ENCODE results near the gene DNAH9.

The DNAH9 gene

DNA sequence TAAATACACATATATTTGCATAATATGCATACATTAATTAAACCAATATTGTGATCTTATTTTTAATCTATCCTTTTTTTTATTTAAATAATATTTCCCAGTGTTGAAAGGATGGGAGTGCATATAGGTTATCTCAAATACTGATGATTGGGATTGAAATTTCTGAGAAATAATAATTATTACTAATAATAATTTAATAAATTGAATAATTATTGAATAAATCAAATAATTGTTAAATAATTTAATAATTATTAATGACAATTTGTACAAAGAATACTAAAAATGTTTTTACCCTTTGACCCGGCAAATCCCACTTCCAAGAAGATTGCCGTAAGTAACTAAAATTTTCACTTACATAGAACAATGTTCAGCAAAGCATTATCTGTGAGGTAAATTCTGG lies 250.1 kb downstream of the DNAH9 start:
- DNase-seq (ENCODE audit: low read depth in 2 of 2) = no peak

DNA sequence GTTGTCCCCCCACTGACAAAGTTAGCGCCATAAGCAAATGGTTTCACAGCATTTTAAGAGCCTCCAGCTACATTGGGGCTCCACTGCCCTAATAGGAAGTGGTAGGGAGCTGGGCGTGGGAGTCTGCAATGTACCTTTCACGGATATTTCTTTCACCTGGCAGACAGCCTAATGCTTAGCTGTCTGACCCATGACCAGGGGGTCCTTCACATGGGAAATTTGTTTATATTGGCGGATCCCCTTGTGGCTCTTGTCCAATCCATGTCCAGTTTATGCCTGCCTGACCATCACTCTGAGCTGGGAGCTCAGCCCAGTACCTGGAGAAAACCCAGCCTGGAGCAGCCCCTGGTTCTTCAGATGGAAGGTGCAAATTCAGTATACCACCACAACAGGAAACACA lies 254.0 kb downstream of the DNAH9 start:
- DNase-seq (ENCODE audit: low read depth in 2 of 2) = no peak

DNA sequence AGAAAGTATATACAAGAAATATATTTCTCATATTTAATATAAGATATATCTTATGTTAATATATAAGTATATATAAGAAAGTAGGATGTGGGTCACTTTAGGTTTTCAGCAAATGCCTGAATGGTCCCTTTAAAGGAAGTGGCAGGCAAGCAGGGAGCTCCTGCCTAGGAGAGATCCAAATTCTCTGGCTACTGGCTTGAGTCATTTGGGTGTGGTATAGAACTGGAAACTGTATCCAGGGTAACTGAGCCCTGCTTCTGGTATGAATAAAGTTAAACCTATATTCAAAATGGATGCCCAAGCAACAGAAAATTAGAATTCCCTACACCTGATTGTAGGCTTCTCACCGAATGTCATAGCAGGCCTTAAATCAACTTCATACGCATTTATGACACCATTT lies 254.6 kb downstream of the DNAH9 start:
- DNase-seq (ENCODE audit: low read depth in 2 of 2) = no peak

DNA sequence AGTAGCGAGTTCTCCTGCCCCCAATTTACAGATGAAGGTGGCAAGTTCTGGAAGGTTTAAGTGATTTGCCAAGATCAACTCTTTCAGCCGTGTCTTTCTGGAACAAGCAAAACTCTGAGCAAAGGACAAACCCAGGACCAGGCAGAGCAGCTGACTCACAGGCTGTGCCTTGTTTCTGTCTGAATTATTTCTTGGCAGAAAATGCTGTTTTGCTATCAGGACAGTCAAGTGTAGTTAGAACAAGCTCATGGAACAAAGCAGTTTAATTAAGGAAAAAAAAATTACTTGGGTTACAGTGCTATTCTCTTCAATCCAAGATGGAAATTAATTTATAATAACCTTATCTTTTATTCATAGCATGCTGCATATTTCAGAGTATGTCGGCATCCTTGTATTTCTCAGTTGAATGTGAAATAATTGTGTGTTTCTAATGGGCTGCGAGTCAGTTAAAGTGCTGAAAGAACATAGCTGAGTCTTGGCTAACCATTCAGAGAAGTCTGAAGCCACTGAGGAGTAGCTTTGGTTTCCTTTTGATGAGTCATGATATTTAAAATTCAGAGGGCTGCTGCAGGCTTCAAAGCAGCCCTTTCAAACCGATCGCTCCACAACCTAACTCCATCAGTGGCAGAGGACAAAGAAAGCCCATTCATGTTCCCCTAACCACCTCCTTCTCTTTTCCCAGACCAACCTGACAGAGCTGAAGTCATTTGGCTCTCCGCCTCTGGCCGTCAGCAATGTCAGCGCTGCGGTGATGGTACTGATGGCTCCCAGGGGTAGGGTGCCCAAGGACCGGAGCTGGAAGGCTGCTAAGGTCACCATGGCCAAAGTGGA lies 255.3 kb downstream of the DNAH9 start:
- no peak for DNase-seq (ENCODE audit: low read depth in 2 of 2)

DNA sequence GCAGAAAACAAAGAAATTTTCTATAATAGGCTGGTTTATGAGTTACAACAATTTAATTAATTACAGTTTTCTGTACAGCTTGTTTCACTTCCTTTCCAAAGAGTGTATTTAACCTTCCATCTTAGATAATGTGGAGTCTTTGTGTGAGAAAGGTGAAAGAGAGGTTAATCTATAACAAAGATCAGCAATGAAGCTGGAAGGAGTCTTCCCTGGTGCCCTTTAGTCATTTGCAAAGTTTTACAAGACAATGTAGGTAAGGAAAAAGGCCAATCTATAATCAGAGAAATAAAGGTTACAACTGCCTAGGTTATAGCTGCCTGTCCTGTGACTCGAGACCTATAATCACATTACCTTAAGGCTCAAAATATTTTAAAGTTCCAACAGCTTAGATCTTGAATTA lies 257.0 kb downstream of the DNAH9 start:
- no peak for DNase-seq (ENCODE audit: low read depth in 2 of 2)

DNA sequence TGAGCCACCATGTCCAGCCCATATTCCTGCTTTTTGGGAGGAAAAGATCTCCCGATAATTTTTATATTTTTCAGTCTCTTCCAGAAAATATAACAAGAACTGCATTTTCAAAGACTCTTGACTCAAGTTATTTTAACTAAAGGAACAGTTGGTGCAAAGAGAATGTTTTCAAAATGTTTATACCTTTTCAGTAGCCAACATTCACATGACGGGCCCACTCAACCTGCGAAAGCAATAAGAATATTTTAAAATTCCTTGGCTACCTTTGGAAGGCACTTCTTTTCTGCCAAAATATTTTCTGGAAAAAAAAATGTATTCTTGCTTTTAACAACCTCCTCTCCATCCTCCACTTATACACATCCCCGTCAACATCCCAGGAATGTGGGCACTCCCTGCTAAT lies 258.7 kb downstream of the DNAH9 start:
- DNase-seq (ENCODE audit: low read depth in 2 of 2) = no peak

DNA sequence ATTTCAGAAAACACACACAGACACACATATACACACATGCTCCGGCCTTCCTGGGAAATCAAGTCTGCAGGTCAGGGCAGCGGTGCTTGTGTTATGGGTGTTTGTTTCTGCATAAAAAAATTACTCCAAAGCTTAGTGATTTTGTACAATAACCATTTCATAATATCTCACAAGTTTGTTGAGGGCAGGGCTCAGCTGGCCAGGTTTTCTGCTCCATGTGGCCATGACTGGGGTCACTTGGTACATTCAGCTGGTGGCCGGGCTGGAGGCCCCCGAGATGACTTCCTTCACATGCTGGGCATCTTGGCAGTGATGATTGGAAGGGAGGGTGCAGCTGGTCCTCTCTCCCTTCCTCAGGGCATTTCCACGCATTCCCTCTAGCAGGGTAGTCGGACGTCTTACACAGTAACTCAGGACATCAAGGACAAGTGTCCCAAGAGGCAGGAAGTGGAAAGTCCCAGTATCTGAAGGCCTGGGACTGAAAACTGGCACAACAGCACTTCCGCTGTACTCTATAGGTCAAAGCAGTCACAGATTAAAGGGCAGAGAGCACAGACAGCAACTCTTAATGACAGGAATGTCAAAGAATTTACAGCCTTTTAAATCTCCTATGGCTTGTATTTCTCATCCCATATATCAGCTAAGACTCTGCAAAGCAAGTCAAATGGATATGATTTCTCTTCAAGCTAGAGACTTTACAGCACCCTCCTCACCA lies 271.6 kb downstream of the DNAH9 start:
- no peak for DNase-seq (ENCODE audit: low read depth in 2 of 2)

DNA sequence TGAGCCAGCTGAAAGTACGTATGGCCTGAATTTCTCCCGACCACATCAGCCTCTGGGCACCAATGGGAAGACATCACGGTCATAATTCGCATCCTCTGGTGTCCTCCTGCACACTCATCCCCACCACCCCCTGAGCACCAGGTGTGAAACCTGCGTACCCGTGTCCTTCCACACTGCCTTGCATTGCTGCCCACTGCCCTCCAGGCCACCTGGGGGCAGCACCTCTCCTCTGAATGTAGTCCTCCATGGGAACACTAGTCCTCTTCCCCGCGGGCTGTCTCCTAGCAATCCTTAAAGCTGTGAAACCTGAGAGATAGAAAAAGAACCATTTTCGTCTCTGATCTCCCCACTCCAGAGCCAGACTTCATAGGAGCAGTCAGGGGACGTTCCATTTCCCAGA lies 273.5 kb downstream of the DNAH9 start:
- DNase-seq (ENCODE audit: low read depth in 2 of 2) = no peak

DNA sequence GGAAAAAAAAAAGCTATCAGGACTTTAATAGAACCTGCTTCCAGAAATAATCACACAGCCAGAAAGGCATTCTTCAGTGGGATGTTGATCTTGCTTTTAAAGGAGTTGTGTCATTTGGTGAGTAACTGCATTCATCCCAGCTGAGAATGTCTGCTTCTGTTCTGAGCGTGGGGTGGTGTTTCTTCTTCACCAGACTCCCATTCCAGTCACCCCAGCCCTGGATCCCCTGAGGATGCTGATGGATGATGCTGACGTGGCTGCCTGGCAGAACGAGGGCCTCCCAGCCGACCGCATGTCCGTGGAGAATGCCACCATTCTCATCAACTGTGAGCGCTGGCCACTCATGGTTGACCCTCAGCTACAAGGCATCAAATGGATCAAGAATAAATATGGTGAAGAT lies 276.5 kb downstream of the DNAH9 start:
- DNase-seq (ENCODE audit: low read depth in 2 of 2) = no peak

DNA sequence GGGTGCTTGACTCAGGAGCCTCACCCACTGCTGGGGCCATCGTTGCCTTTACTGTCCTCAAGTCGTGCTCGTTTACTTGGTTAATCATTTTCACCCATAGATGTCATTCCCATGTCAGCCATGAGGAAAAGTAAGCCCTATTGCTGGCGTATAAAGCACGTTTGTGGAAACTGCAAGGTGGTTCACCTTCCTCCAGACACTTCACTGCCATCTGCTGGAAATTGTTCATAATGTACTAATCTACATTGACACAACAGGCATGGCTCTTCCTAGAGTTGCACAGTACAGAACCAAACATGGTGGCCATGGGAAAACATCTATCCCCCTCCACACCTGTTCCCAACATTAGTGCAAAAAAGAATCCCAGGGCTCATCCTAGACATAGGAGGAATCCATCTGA lies 282.4 kb downstream of the DNAH9 start:
- DNase-seq (ENCODE audit: low read depth in 2 of 2) = no peak

DNA sequence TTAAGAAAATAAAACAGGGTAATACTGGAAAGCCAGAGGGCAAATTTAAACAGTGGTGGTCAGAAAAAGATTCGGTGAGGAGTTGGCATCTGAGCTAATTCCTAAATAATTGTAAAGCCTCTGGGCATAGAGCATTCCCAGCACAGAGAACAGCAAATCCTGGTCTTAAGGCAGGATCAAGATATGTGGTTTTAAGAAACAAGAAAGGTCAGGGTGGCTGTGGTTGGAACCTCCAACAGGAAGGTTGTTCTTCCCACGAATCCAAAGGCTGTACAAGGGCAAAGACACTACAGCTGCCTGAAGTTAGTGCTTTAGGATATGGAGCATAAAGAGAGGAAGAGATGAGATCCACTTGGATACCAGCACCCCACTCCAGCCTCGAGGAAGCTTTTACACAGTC lies 284.4 kb downstream of the DNAH9 start:
- no peak for DNase-seq (ENCODE audit: low read depth in 2 of 2)

DNA sequence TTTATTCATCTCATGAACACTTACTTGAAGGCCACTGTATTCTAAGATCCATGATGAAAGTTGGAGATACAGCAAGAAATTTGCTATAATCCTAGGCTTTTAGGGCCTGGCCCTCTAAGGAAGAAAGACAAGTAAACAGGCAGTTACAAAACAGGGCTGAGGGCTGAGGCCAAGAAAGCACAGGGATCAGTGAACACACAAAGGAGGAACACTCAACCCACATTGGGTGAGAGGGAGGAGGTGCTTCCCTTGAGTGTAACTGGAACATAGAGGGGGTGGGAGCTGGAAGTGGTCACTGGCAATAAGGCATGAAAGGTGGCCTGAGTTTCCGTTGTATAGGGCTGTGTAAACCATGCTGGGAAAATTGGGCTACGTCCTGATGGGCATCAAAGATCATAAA lies 286.8 kb downstream of the DNAH9 start:
- DNase-seq (ENCODE audit: low read depth in 2 of 2) = no peak

DNA sequence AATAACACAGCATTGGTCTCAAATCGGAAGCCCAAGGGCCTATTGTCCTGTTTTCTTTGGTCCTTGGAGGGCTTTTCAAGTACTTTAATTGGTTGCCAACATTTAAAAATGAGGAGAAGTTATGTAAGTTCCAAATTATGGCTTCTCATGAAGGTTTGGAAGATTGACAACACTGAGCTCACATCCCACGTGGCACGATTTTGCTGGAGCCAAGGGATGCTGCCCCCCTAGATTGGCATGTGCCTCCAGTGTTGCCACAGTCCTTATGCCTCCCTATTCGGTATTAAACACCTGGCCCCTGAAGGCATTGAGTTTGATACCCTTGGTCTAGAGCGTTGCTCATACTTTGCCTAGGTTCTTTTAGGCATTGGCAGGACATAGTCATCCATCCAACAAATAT lies 291.0 kb downstream of the DNAH9 start:
- no peak for DNase-seq (ENCODE audit: low read depth in 2 of 2)

DNA sequence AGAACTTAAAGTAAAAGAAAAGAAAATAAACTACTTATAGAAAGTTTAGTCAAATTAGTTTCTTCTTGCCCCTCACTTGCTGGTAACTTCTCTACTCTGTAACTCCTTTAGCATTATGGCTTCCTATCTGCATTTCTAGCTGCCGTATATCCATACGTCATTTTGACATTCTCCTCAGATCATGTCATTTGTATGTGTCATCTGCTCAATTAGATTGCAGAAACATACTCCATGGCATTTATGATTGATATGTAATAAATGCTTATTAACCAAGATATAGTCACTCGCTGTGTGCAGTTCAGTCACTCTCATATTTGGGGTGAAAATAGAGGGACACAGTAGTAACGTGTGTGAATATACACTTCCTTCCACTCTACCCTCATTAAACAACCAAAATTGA lies 295.6 kb downstream of the DNAH9 start:
- DNase-seq (ENCODE audit: low read depth in 2 of 2) = no peak

DNA sequence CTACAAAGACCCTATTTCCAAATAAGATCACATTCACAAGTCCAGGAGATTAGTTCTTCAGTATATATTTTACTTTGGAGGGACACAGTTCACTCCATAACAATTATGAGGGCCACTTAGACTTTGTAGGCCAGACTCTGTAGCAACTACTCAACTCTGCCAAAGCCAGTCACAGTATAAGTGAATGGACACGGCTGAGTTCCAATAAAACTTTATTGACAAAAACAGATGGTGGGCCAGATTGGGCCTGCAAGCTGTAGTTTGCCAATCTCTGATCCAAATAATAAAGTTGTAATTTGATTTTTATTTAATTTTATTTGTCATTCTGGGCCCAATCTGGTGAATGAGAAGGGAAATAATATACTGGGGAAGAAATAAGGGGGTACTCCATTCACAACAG lies 297.9 kb downstream of the DNAH9 start:
- no peak for DNase-seq (ENCODE audit: low read depth in 2 of 2)

DNA sequence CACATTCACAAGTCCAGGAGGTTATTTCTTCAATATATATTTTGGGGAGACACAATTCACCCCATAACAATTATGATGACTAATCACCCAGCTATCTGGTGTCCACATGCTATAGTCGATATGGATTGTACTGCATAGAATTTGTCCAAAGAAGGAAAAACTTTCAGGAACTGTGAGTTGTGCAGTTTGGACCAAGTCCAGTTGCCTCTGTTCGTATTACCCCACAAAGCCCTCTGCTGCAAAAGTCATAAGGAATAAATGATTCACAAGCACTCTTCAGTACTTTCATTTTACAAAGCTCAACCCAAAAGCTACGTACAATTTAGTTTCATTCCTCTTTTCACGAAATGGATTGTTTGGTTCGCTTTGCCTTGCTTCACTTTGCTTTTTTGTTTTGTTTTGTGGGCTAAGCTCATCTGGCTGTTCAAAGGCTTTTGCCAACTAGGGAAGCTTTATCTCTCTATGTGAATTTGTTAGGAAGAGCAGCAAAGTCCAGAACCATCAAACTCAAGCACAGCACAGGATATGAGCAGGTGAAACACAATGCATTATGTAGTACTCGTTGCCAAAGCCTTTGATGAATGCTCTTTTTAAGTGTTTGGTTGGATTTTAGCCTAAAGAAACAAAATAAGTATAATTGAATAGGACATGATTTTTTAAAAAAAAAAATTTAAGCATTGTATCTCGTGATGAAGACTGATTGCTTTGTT lies 300.4 kb downstream of the DNAH9 start:
- DNase-seq (ENCODE audit: low read depth in 2 of 2) = no peak

DNA sequence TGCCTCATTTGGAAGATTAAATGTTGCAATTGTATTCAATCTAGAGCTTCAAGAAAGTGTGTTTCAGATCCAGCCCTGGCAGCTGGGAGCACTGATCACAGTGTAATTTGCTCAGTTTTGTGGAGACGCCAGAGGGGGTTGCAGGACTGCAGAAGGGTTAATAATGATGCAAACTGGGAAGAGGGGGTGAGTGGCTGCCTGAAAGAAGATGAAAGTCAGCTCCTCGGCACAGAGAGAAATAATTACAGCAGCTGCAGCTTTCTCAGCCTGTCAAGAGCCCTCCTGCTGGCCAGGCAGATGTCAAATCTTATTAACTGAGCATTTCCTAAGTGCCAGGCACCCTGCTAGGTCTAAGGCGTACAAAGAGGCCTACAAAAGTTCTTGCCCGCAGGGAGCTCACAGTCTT lies 301.3 kb downstream of the DNAH9 start:
- no peak for DNase-seq (ENCODE audit: low read depth in 2 of 2)

DNA sequence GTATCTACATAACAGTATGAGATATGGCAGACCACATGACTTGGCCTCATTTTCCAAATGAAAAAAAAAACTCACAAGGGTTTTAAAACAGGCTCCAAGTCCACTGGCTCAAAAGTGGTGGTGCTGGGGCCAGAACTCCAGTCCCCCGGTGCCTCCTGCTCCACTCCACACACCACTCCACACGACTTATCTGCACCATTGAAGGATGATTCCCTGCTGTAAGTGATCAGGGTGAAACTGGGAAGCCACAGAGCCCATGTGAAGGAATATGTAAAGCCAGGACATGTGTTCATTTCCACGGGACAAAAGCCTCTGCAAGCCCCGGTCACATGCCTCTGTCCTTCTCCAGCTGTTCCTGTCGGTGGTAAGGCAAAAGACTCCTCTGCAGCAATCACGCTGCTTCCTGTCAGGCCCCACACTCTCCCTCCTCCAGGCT lies 301.8 kb downstream of the DNAH9 start:
- DNase-seq (ENCODE audit: low read depth in 2 of 2) = no peak

DNA sequence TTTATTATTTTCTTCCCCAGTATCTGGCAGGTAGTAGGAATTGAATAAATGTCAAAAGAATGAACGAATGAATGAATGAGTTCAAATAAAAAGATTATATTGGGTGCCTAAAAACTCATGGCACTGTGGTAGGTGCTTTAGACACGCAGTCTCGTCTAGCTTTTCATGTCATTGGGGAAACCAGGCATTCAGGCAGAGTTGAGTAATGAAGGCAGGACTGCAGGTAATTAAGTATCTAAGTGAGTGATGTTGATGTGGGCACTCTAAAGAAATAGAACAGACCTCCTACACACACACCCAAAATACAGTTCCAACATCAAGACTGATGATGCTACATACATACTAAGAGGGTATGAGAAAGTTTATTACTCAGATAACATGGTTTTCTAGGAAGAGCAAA lies 302.4 kb downstream of the DNAH9 start:
- no peak for DNase-seq (ENCODE audit: low read depth in 2 of 2)

DNA sequence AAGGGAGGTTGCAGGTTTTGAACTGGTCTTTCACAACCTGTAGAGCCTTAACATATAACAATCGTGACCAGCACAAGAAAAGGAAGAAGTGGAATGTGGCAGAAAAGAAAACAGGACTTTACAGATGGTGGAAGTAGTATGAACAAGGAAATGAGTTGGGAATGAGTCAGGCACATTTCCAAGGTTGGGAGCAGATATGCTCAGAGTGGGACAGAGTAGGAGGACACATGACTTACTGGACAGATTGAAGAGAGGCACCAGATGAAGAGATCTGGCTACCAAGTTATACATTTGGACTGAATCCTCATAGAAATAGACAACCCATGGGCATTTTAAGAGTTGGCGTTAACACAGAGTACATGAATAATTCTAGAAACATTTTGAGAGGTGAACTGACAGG lies 303.7 kb downstream of the DNAH9 start:
- DNase-seq (ENCODE audit: low read depth in 2 of 2) = no peak

DNA sequence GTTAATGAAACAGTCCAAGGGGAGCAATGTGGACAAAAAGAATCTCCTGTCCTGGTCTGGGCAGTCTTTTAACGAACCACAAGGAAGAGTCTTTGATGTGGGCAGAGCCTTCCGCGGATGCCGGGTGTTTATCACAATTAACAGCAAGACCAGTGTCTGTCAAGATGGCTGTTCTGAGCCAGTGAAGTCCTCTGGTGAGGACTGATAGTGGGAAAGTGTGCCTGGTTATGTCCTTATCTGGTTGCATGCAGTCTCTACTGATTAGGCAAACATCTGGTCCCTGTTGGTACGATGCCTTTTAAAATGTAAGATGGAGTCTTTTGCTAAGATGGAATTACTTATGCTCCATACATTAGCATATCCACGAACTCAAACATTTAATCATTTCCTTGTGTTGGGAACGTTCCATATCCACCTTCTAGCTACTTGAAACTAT lies 310.5 kb downstream of the DNAH9 start:
- DNase-seq (ENCODE audit: low read depth in 2 of 2) = no peak

DNA sequence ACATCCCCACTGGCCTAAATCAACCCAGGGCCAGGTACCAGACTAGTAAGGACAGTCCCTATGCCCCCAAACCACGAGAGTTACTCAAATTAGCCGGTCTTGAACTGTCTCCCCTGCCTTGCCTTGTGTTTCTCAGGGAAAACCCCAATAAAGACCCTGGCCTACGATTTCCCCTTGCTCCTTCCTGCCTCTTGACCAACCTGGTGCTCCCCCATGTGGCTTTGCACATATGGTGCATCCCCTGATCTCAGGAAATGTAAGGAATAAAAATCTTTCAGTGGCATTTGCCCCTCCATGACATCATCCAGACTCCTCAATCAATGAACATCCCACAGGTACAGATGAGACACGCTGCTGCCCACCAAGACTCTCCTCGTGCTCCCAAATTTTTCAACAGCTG lies 311.1 kb downstream of the DNAH9 start:
- no peak for DNase-seq (ENCODE audit: low read depth in 2 of 2)

DNA sequence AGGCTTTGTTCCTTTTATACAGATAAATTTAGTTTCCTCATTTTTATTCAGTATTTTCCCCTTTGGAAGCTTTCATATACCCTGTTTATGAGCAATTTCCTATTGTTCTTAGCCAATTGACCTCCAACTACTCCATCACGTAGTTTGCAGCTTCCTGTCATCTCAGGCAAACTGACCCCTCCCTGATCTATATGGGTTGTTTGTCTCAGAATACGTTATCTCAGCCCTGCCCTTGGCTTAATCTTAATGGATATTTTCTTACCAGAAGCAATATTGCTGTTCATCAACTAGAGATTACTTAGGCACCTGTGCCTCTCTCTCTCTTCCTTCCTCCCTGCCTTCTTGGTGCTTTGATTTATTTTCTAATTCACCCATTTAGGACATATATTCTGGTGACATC lies 317.8 kb downstream of the DNAH9 start:
- DNase-seq (ENCODE audit: low read depth in 2 of 2) = no peak
